Measurements from ENCODE around the gene TMEM50B.
A peak's percentile ranks its signal among the peaks of the same experiment; 100 is the strongest.
"Not testable (repeated sequence)": the region's sequence is repeated elsewhere in the genome, so short reads cannot be mapped to it uniquely, and the experiment has no call there.

Gene TMEM50B

DNA sequence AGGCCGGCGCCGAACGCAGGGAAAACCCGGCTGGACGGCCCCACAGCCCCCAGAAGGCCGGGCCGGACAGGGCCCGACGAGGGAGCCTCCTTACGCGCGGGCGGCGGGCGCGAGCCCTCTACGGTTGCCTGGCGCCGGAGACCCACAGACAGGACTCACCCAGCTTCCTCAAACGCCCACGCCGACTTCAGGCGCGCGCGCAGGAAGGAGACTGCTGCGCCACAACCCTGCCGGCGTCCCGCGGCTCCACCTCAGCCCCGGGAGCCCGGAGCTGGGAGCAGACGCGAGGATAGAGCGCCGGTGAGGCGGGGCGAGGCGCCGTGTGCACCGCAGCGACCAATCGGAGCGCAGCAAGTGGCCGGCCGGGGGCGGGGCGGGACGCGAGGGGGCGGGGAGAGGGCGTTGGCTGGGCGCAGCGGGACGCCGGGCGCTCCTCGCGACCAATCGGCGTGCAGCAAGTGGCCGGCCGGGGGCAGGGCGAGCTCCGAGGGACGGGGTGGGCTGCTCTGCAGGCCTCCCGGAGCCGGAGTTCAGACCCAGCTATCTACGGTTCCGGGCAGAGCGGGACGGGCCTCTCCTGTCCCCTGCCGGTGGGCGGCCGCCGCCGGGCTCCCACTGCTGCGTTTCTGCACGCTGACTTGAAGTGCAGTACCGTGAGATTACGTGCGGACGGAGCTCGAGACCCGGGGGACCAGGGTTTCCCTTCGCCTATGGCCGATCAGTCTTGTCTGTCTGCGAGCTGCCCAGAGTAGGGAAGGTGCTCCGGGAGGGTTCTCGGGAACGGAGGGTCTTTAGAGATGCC, at the start of gene TMEM50B:
TMEM50B (minus strand) TSS at position 296 of the 802 bp plus-strand sequence. CDS start 11,089 bp downstream, outside the sequence.
- DNase-seq, result peak; percentile 77 to 98 (median 96)

DNA sequence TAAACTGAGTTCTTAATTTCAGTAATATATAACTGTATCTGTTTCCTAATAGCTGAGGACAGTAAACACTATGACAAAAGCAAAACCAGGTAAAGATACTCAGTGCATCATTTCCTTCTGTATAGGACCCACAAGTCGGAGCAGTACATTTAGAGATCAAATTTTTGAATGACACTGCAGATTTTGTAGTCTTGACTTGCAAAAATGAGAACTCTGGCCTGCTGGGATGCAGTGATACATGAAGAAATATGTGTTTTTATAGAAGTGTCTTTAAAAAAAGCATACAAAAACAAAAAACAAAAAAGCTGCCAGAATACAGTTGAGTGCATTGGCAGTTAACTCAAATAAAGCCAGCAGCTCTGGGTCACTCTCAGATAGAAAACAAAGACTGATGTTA, 43.2 kb upstream of the TMEM50B start:
- no peak for DNase-seq

DNA sequence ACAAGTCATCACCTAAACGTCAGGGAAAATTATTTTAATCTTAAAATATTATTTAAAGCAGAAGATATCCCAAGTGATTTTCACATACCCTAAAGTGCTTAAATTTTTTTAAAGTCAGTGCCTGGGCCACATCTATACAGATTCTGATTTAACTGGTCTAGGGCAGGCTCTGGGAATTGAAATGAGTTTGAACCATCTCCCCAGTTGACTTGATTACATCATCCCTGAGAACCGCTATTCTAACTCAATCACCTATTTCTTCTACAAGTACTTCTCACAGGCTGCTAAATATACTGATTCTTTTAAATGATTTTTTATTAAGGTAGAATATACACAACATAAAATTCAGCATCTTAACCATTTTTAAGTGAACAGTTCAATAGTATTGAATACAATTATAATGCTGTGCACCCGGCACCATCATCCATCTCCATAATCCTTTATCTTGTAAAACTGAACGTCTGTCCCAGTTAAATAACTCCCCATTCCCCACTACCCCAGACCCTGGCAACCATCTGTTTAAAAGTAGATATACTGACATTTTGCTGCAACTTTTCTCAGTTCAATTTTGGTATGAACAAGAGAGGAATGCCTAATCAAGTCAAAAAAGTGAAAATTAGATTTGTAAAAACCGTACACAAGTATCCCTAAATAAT, 42.7 kb upstream of the TMEM50B start:
- DNase-seq, result no peak

DNA sequence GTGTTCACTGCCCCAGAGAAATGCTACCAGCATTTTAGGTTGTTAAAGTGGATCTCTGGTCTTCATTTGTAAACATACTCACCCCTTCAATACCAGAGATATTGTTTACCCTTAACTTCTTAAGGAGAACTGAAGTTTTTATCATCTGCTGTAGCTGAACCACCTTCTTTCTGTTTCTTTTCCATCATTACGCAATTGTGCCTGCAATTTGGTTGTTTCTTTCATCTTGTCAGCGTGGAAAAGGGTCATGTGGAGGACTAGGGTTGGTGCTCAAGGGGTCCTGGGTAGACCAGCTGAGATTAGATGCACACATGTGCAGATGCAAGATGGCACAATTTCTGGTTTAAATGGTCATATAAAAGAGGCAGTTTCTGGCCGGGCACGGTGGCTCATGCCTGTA, 39.1 kb upstream of the TMEM50B start:
- no peak for DNase-seq

DNA sequence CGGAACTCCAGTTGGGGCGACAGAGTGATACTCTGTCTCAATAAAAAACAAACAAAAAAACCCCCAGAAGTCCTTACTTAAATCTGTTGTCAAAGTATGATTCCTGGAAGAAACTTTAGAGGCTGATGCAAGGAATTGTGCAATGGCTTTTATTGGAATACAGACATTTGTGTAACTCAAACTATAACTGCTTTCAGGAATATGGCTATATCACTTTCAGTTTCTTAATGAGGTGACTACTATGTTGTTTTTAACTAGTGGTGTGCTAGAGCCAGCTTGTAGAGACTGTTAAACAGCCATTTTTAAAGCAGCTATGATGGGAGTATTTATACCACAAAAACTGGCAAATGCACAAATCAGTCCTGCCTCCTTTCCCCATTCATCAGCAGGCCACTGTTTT, 34.5 kb upstream of the TMEM50B start:
- DNase-seq, result no peak

DNA sequence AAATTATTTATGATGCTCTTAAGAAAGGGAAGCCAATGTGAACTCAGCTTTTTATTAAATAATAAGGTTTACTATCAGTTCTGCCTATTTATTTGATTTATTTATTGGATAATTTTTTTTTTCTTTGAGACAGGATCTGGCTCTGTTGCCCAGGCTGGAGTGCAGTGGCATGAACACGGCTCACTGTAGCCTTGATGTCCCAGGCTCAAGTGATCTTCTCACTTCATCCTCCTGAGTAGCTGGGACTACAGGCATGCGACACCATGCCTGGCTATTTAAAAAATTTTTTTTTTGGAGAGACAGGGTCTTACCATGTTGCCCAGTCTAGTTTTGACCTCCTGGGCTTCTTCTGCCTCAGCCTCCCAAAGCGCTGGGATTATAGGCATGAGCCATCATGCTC, 32.7 kb upstream of the TMEM50B start:
- no peak for DNase-seq

DNA sequence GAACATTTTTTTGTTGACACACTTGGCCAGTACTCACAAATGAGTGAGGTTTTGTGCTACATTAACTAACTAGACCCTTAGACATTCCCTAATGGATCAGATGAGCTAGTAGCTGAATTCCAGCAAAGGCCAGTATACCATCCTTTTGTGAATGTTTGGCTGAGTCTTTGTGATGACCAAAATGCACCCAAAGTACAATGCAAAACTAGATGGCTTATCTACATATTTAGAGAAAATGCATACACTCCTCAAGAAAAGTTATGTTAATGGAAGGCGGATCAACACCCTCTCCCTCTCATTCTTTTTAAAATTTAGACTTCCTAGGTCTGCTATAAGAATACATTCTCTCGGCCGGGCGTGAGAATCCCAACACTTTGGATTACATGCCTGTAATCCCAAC, 31.9 kb upstream of the TMEM50B start:
- no peak for DNase-seq

DNA sequence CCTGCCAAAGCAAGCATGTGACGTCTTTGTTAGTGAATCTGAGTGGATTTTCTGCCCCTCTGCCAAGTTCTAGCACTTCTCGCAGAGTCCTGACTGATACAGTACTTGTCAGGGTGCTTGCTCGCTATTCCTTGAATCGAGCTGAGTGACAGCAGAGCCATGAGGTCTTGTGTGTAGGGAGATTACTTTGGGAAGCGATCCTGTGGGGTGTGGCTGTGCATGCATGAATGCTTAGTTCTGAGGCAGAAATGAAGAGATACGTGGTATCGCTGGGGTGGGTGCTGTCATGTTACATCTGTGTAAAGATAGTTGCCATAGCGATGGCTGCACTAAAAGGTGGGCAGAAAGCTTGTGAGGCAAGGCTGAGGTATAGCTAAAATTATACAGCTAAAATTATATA, 31.1 kb upstream of the TMEM50B start:
- peak in 8 of 58 donors; percentile 1 to 45 (median 10) for DNase-seq

DNA sequence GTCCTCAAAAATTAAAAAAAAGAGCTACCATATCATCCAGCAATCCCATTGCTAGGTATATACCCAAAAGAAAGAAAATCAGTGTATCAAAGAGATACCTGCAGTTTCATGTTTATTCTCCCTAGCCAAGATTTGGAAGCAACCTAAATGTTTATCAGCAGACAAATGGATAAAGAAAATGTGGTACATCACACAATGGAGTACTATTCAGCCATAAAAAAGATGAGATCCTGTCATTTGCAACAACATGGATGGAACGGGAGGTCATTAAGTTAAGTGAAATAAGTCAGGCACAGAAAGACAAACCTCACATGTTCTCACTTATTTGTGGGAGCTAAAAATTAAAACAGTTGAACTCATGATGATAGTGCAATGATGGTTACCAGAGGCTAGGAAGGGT, 27.2 kb upstream of the TMEM50B start:
- DNase-seq, result not testable (repeated sequence)

DNA sequence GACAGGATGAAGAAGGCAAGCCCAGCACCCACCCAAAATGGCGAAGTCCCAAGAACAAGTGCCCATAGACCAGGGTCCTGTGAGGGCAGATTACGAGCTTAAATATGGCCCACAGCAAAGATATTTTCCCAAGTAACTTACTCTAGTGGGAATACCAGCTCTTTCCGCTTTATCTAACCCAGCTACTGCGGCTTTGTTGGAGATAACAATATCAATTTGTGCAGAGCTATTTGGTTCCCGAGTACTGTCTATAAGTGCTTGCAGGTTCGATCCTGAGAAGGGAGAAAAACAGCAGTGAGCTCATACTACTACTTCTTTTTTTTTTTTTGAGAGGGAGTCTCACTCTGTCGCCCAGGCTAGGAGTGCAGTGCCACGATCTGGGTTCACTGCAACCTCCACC, 26.1 kb upstream of the TMEM50B start:
- DNase-seq, result no peak

DNA sequence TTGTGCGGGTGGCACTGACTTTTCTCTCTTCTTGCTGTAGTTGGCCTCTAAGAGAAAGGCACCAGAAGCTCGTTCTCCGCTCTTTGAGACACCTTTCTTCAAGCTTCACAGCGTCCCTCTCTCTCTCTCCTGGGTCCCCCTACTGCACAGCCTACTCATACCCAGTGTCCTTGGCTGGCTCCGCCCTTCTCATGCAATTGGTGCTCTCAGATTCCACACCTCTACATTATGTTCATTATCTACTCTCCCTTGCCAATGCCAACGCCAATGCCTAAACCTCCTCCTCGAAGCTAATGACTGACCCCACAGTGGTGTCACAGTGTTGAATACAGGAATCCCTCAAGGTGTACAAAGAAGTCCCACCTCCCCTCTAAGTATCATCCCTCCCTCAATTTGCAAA, 16.6 kb upstream of the TMEM50B start:
- no peak for DNase-seq

DNA sequence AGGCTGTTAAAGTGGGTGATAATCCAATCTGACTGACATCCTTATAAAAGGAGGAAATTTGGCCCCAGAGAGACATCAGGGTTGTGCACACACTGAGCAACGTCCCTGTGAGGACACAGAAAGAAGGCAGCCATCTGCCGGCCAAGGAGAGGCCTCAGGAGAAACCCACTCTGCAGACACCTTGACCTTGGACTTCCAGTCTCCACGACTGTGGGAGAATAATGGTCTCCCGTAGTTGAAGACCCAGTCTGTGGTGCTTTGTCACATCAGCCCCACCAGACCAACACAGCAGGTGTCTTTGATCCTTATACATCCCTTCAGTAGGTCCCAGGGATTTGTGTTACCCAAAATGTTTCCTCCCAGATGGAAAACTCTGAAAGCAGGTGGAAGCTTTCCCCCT, 16.0 kb upstream of the TMEM50B start:
- no peak for DNase-seq

DNA sequence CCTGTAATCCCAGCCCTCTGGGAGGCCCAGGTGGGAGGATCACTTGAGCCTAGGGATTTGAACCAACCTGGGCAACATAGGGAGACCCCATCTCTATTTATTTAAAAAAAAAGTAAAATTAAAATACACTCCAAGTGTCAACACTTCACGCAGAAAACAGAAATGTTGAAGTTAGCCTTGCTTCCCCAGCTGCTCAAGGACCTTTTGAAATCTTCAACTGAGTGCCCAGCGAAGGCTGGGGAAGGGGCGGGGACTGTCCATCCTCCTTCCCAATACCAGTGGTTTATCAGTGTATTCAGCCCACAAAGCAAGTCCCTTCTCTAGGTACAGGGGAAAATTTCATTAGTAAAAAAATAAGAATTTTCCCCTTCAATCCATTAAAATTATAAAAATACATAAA, 14.0 kb upstream of the TMEM50B start:
- DNase-seq, result no peak

DNA sequence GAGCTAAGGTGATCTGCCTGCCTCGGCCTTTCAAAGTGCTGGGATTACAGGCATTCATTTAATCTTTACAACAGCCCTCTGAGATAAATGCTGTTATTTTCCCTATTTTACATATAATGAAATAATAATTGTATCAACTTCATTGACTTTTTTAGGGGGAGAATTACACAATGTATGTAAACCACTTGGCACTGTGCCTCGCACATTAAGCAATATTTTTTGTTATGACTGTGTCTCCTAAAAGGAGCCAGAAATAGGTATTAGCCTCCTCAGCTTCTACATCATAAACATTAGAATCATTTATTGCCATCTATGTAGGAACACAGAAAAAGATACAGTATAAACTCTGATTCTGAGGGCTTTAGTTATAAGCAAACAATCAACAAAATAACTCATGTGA, 12.8 kb upstream of the TMEM50B start:
- DNase-seq, result no peak

DNA sequence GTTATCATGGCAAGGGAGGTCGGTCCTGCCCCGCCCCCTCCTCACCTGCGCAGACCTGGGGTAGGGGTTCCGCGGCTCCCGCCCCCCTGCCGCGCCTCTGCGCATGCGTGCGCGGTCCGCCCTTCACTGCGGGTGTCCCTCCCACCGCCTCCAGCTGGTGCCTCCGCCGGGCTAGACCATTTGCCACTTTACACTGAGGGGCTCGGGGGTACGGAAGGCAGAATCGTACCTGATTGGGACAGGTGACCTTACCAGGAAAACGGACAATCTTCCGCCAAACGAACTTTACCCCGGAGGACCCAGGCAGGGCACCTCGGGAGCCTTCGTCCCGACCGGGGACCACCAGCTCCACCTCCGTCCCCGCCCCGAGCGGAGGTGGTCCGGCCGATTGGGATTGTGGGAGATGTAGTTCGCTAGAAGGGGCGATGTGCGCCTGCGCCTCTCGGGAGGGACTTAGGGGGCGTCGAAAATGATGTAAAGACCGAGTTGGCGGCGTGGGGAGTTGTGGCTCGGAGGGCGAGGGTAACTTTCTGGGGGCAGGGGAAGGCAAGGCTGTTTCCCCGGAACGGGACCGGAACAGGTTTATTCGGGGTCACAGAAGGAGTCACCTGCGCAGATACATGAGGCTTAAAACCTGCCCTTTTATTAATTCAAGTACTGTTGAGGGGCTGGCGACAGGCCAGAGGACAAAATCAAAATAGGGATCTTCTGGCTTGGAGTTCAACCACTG, 11.8 kb upstream of the TMEM50B start, which contains the start of gene DNAJC28:
DNAJC28 (minus strand) TSS at position 344 of the 730 bp plus-strand sequence. CDS start 2,323 bp downstream, outside the sequence.
- DNase-seq, result peak; percentile 66 to 99 (median 92)

DNA sequence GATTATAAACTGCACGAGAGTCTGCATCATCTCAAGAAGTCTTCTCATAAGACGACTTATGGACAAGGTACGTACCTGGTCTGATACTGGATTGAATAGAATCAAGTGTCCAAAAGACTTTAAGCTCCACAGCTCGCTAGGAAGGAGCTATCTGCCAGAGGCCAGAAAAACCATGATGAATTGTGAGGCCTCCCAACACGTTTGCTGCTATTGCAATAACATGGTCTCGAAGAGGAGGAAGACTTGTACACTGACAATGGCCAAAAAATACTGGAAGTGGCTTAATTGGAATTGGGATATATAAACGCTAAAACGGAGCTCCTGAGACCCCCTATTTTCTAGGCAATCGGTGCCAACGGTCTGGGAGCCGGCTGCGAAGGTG, 11.2 kb upstream of the TMEM50B start:
- DNase-seq, result peak in 2 of 58 donors; percentile 32 to 34

DNA sequence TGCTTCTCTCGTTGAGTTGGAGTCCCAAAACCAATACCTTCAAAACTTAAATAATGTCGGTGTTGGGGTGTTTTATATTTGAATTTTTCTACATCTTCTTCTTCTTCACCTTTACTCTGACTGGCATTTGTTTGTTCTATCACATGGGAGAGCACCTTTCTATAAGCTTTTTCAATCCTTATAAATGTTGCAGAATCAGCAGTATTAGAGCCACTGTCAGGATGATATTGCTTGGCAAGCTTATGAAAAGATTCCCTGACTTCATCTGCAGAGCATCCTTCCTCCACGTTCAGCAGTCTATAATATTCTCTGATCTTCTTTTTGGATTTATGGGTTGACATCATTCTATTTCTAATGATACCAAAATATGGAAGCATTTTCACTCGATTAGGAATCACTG, 9.2 kb upstream of the TMEM50B start:
- DNase-seq, result no peak

DNA sequence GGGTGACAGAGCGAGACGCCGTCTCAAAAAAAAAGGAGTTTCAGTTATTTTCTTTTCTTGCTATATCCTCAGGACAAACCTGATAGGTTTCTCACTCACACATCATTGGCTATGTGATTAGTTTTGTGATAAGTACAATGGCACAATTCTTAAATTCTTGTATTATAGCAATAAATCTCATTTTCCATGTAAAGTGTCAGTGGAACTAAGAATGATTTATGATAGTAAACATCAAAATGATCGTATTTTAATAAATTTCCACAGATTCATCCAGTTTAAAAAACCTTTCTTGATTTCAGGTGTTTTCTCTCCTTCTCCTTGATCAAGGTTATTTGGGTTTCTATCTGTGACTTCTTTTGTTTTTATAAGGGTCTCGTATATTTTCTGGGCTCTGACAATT, 8.2 kb upstream of the TMEM50B start:
- no peak for DNase-seq

DNA sequence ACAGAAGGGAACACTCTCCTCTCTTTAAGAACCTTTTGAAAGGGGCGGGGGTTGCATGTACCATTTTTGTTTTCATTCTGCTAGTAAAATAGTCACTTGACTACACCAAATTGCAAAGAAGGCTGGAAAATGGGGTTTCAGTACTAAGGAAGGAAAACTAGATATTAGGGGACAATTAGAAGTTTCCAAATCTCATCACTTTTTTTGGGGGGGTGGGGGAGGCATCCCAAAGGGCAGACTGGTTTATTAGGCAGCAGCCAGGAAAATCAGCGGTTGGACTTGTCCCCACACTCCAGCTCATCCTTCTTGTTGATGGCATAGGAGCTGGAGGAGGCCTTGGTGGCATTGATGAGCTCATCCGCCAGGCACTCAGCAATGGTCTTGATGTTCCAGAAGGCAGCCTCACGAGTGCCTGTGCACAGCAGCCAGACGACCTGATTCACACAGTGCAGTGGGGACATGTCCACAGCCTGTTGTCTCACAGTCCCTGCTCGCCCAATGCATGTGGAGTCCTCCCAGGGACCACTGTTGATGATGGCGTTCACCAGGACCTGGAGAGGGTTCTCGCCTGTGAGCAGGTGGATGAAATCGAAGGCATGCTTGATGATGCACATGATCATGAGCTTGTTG, 1.7 kb upstream of the TMEM50B start:
- peak in 1 of 58 donors; percentile 3 for DNase-seq

DNA sequence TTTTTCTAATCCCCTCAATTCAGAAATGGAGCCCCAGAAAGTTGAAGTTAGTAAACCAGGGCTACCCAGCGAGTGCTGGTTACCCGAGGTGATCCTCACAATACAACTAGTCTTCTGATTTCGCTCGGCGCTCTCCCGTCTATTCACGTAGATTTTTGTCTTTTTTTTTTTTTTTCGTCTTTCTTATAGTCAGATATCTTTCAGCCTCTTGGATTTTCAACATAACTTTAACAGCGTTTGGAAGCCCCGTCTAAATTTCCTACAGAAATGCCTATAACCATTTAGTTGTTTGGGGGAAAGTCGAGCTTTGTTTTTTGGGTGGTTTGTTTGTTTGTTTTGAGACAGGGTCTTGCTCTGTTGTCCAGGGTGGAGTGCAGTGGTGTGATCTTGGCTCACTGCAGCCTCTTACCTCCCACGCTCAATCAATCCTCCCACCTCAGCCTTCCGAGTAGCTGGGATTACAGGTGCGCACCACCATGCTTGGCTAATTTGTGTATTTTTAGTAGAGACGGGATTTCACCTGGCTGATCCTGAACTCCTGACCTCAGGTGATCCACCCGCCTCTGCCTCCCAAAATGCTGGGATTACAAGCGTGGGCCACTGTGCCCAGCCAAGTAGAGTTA, 818 bp upstream of the TMEM50B start:
- DNase-seq, result no peak

Data from anterior cingulate cortex (tissue), 58 donors.